ENCODE data around the gene LAG3. TPM values are rescaled to one million over a fixed set of nuclear protein-coding genes. Genes with fewer than 3 reads are reported as not detected.
A peak's percentile ranks its signal among the peaks of the same experiment; 100 is the strongest.

The LAG3 gene
- total RNA-seq, 1 experiment from 2014 or later: 2.2 TPM

- Histone ChIP-seq H3K56ac (ENCODE audit: insufficient read length, low read depth, low read length) (no peak overlapping the region), H3K18ac (ENCODE audit: insufficient read length, low read depth, low read length) (no peak overlapping the region), H4K8ac (replicated peaks; ENCODE audit: insufficient read length, low read depth, low read length) (no peak overlapping the region), H2BK15ac (ENCODE audit: low read depth, low read length) (no peak overlapping the region), H4K5ac (ENCODE audit: insufficient read length, low read depth, low read length) (no peak overlapping the region), H2BK5ac (ENCODE audit: insufficient read length, low read length) (no peak overlapping the region), H3K4me2 (ENCODE audit: insufficient read depth, insufficient read length, low read length) (peak overlapping the region; percentile 17), H3K79me2 (ENCODE audit: insufficient read depth, low read length) (no peaks in the 10 kb centered on the region), H3K23ac (ENCODE audit: insufficient read length, low read depth, low read length) (no peak overlapping the region), H2BK12ac (ENCODE audit: insufficient read length, low read depth, low read length) (no peak overlapping the region), H3K4me1 (ENCODE audit: insufficient read depth, low read length) (peaks cover 7% of the 10 kb centered on the region; the same call in 1 of the 2 replicates), H4K20me1 (ENCODE audit: control insufficient read depth, insufficient read depth, insufficient read length) (no peaks in the 10 kb centered on the region), H2AFZ (ENCODE audit: low read length) (no peak overlapping the region), H2AK5ac (ENCODE audit: insufficient read length, low read length) (no peak overlapping the region), H2BK120ac (ENCODE audit: low read depth, low read length, poor library complexity, severe bottlenecking) (no peak overlapping the region), H2BK20ac (ENCODE audit: low read depth, low read length, poor library complexity, severe bottlenecking) (no peak overlapping the region), H3K9ac (ENCODE audit: extremely low read depth, insufficient read length, low read length) (no peak overlapping the region), H3K4ac (ENCODE audit: low read depth, low read length) (no peak overlapping the region), H3K14ac (ENCODE audit: insufficient read depth, low read length) (no peak overlapping the region), H3K27ac (ENCODE audit: insufficient read length, low read depth, low read length) (no peak overlapping the region), H3K27me3 (ENCODE audit: insufficient read depth, low read length) (peaks cover 4% of the 10 kb centered on the region; the same call in 1 of the 2 replicates), H3K79me1 (ENCODE audit: insufficient read depth, low read depth, low read length, poor library complexity, severe bottlenecking) (no peaks in the 10 kb centered on the region), H3T11ph (ENCODE audit: low read length) (no peak overlapping the region), H4K91ac (ENCODE audit: insufficient read length, low read depth, low read length) (no peak overlapping the region), H3K9me3 (ENCODE audit: control insufficient read depth, low read depth, low read length) (no peaks in the 10 kb centered on the region), H3K23me2 (ENCODE audit: insufficient read length, low read depth, low read length, poor library complexity, severe bottlenecking) (peaks cover 8% of the 10 kb centered on the region)
- peaks cover 0 to 3% (median 0%) of the 10 kb centered on the region in 3 experiments; a peak in 1 of 7 replicates for H3K36me3 Mint-ChIP-seq (ENCODE audit: insufficient read depth in 1 of 3, low read depth in 3 of 3)
- peak overlapping the region; percentile 71 to 96 (median 74); a peak in 4 of 7 replicates for H3K27ac Mint-ChIP-seq
- TF ChIP-seq, protein P1, sequence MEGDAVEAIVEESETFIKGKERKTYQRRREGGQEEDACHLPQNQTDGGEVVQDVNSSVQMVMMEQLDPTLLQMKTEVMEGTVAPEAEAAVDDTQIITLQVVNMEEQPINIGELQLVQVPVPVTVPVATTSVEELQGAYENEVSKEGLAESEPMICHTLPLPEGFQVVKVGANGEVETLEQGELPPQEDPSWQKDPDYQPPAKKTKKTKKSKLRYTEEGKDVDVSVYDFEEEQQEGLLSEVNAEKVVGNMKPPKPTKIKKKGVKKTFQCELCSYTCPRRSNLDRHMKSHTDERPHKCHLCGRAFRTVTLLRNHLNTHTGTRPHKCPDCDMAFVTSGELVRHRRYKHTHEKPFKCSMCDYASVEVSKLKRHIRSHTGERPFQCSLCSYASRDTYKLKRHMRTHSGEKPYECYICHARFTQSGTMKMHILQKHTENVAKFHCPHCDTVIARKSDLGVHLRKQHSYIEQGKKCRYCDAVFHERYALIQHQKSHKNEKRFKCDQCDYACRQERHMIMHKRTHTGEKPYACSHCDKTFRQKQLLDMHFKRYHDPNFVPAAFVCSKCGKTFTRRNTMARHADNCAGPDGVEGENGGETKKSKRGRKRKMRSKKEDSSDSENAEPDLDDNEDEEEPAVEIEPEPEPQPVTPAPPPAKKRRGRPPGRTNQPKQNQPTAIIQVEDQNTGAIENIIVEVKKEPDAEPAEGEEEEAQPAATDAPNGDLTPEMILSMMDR (conservative IDR thresholded peaks at IDR 0.05): no peak
- peaks cover 68% of the 10 kb centered on the region for H3K27me3 Mint-ChIP-seq (ENCODE audit: low read depth)
- DNase-seq: no peak
- H3K4me1 Mint-ChIP-seq: peaks cover 50 to 53% of the 10 kb centered on the region in 2 experiments
- no CpG with 5 or more reads among the region's 5 CpGs for WGBS (ENCODE audit: extremely low coverage, insufficient read length, low lambda C conversion rate)
- H3K9me3 Mint-ChIP-seq: peaks cover 0 to 2% of the 10 kb centered on the region in 2 experiments; a peak in 1 of 5 replicates
- peak overlapping the region; percentile 17 to 72; a peak in 4 of 5 replicates for H3K4me3 Mint-ChIP-seq
Measured at GRCh38 chr12:6818645-6819044, 46.3 kb downstream of the LAG3 start.
